Kidney (tissue), 14 donors: ENCODE results near the gene GTSE1. TPM values are rescaled to one million over a fixed set of nuclear protein-coding genes. Genes with fewer than 3 reads are reported as not detected.

Source experiments
- DNase-seq, 5 donors: peaks; one replicate each; pipeline ENCODE4 v3.0.0-alpha.2; 2013 to 2020
- FAIRE-seq: peaks from 2 replicates; lab custom pipeline; 2012; peaks lifted over from hg19 to GRCh38; lab: Jason Lieb, UNC
- H3K27ac ChIP-seq, 2 donors: one replicate each; pipeline ENCODE4 v1.7.0; 2013; ENCODE audit warnings: low read depth in 2 of 2, low read length in 2 of 2, inconsistent platforms in 1 of 2
- H3K27me3 ChIP-seq: one replicate; pipeline ENCODE4 v1.7.1; 2013; ENCODE audit warnings: low read length, inconsistent platforms; ENCODE audit not compliant: control insufficient read depth, insufficient read depth
- H3K36me3 ChIP-seq, 3 donors: one replicate each; pipeline versions ENCODE4 v1.7.0 to v1.7.1; 2013; ENCODE audit warnings: low read length in 3 of 3, control low read depth in 1 of 3, inconsistent platforms in 1 of 3; ENCODE audit not compliant: insufficient read depth in 3 of 3, control insufficient read depth in 2 of 3
- H3K4me1 ChIP-seq, 3 donors: one replicate each; pipeline versions ENCODE4 v1.7.0 to v1.7.1; 2013; ENCODE audit warnings: low read length in 3 of 3, inconsistent platforms in 1 of 3, low read depth in 1 of 3; ENCODE audit not compliant: control insufficient read depth in 2 of 3, insufficient read depth in 2 of 3
- H3K4me3 ChIP-seq, 3 donors: one replicate each; pipeline versions ENCODE4 v1.7.0 to v1.8.1; 2013; ENCODE audit warnings: low read length in 3 of 3, control low read depth in 1 of 3, inconsistent platforms in 1 of 3
- H3K9ac ChIP-seq, 3 donors: one replicate each; pipeline versions ENCODE4 v1.7.0 to v1.7.1; 2013; ENCODE audit warnings: low read length in 3 of 3, control low read depth in 1 of 3, inconsistent platforms in 1 of 3
- H3K9me3 ChIP-seq, 3 donors: one replicate each; pipeline versions ENCODE4 v1.7.0 to v1.7.1; 2013; ENCODE audit warnings: low read length in 3 of 3, control low read depth in 1 of 3, inconsistent platforms in 1 of 3; ENCODE audit not compliant: control insufficient read depth in 2 of 3, insufficient read depth in 1 of 3
- CTCF ChIP-seq: IDR thresholded peaks from 3 replicates; pipeline ENCODE4 v1.5.1; 2012; ENCODE audit warnings: mild to moderate bottlenecking, moderate library complexity, borderline replicate concordance; ENCODE audit not compliant: insufficient read depth; ENCODE audit errors: extremely low read depth
- intact Hi-C: fragments of 100-400 bp; cut with DNase I; formaldehyde crosslinking; loops from one replicate; pipeline ENCODE4 v1.11.1; 2022
- polyA plus RNA-seq: library from polyadenylated mRNA; stranded (reverse); fragments of 350-450 nt; fragmentation: Illumina TruSeq; extraction: RNeasy Lipid Tissue Mini Kit (QIAGEN cat#74804); gene quantifications from one replicate; pipeline ENCODE4 v1.2.3, GENCODE V29; 2014; ENCODE audit warnings: low read depth, low replicate concordance; ENCODE audit not compliant: insufficient read depth
- total RNA-seq: library from RNA; stranded (reverse); fragmentation: NEBNext Ultra II Directional; extraction: Animal tissue kit (Norgen Biotek cat#: 25700); gene quantifications from one replicate; pipeline ENCODE4 v1.2.1, GENCODE V29; 2021
- donor health status: control.
- donor health status: control.
- donor health status: control.
- donor health status: control.
- donor health status: control.
- donor health status: DM: yes; HTN: yes; CAD: no.
- donor health status: Normal renal cell carcinoma (clear cell type).

The GTSE1 gene
- total and polyA plus RNA-seq, 2 donors from 2014 or later: 0.41 to 0.94 TPM

- FAIRE-seq: no peak
Observed at GRCh38 chr22:46352691-46353386, 56.2 kb downstream of the GTSE1 start.

GRCh38 chr22:46353483-46354105 is 56.9 kb downstream of the GTSE1 start:
- H3K9ac ChIP-seq: no peak overlapping the region
- FAIRE-seq (no peak), DNase-seq (peak in 1 of 5 donors; percentile 34)
- H3K9me3 ChIP-seq: no peaks in the 10 kb centered on the region
- H3K4me3 ChIP-seq: no peak overlapping the region
- no peak overlapping the region for H3K27ac ChIP-seq
- TF ChIP-seq CTCF: no peak
- intact Hi-C loops: no loop called here
- peaks cover 3 to 46% (median 32%) of the 10 kb centered on the region in 3 donors for H3K36me3 ChIP-seq
- no peaks in the 10 kb centered on the region for H3K4me1 ChIP-seq
- no peaks in the 10 kb centered on the region for H3K27me3 ChIP-seq

More at GRCh38 chr22:46352691-46353386, 56.2 kb downstream of the GTSE1 start:
- Histone ChIP-seq H3K4me1 (no peaks in the 10 kb centered on the region), H3K9me3 (no peaks in the 10 kb centered on the region), H3K9ac (no peak overlapping the region), H3K36me3 (peaks cover 3 to 53% (median 39%) of the 10 kb centered on the region in 3 donors), H3K27ac (no peak overlapping the region), H3K27me3 (no peaks in the 10 kb centered on the region), H3K4me3 (no peak overlapping the region)
- peak in 1 of 5 donors; percentile 89 for DNase-seq
- no peak for TF ChIP-seq CTCF
- intact Hi-C loops: no loop called here

GRCh38 chr22:46354176-46354992 is 57.7 kb downstream of the GTSE1 start:
- intact Hi-C loops: no loop called here
- no peak overlapping the region for H3K4me3 ChIP-seq
- H3K9ac ChIP-seq: no peak overlapping the region
- peaks cover 2 to 44% (median 30%) of the 10 kb centered on the region in 3 donors for H3K36me3 ChIP-seq
- no peak for TF ChIP-seq CTCF
- H3K27me3 ChIP-seq: no peaks in the 10 kb centered on the region
- FAIRE-seq: no peak
- H3K9me3 ChIP-seq: no peaks in the 10 kb centered on the region
- no peaks in the 10 kb centered on the region for H3K4me1 ChIP-seq
- no peak overlapping the region for H3K27ac ChIP-seq
- peak in 1 of 5 donors; percentile 74 for DNase-seq
